Aorta (tissue), 5 donors: Measurements from ENCODE around the gene PRKACG. TPM values are rescaled to one million over a fixed set of nuclear protein-coding genes. Genes with fewer than 3 reads are reported as not detected.

Source experiments
- ATAC-seq: fragments of 200-7000 bp; cut with Tn5 transposase; one replicate; pipeline ENCODE4 v1.9.1; 2022; ENCODE audit warnings: moderate library complexity; ENCODE audit not compliant: low FRiP score
- DNase-seq, 2 donors: peaks; one replicate each; pipeline ENCODE4 v3.0.0-alpha.2; 2020
- H3K27ac ChIP-seq, 2 donors: one replicate each; pipeline ENCODE4 v1.5.1; 2013; ENCODE audit warnings: low read length in 2 of 2, mild to moderate bottlenecking in 2 of 2, moderate library complexity in 2 of 2, control low read depth in 1 of 2, inconsistent platforms in 1 of 2, low read depth in 1 of 2
- H3K27me3 ChIP-seq, 2 donors: one replicate each; pipeline ENCODE4 v1.6.1; 2013; ENCODE audit warnings: control low read depth in 1 of 2, low read length in 1 of 2, mild to moderate bottlenecking in 1 of 2, moderate library complexity in 1 of 2; ENCODE audit not compliant: insufficient read depth in 2 of 2, control insufficient read depth in 1 of 2
- H3K36me3 ChIP-seq, 2 donors: one replicate each; pipeline ENCODE4 v1.6.1; 2013; ENCODE audit warnings: control low read depth in 1 of 2, low read length in 1 of 2, mild to moderate bottlenecking in 1 of 2; ENCODE audit not compliant: insufficient read depth in 2 of 2, control insufficient read depth in 1 of 2
- H3K4me1 ChIP-seq, 2 donors: one replicate each; pipeline ENCODE4 v1.6.1; 2013; ENCODE audit warnings: low read length in 2 of 2, control low read depth in 1 of 2, mild to moderate bottlenecking in 1 of 2, moderate library complexity in 1 of 2; ENCODE audit not compliant: insufficient read depth in 2 of 2, control insufficient read depth in 1 of 2
- H3K4me3 ChIP-seq, 2 donors: one replicate each; pipeline ENCODE4 v1.5.1; 2013; ENCODE audit warnings: low read length in 2 of 2, control low read depth in 1 of 2, mild to moderate bottlenecking in 1 of 2
- H3K9me3 ChIP-seq: one replicate; pipeline ENCODE4 v1.6.1; 2013; ENCODE audit warnings: mild to moderate bottlenecking, low read length; ENCODE audit not compliant: control insufficient read depth
- WGBS, 2 donors: extraction: QIAGEN DNeasy Blood & Tissue Kit; methylation state at CpG; one replicate each; pipeline ENCODE4 v1.1.7; 2013; 5-methylcytosine and 5-hydroxymethylcytosine counted together
- intact Hi-C, 2 donors: fragments of 100-400 bp; cut with DNase I; formaldehyde crosslinking; loops; one replicate each; pipeline versions ENCODE4 v1.14.2 to v1.15.0; 2022
- polyA plus RNA-seq, 2 donors: library from polyadenylated mRNA; stranded (reverse); fragments of 200-250 nt; gene quantifications; one replicate each; pipeline ENCODE4 v1.2.3, GENCODE V29; 2013
- total RNA-seq, 2 donors: library from RNA; stranded (reverse); fragmentation: NEBNext Ultra II Directional; extraction: Animal tissue kit (Norgen Biotek cat#: 25700); gene quantifications; one replicate each; pipeline ENCODE4 v1.2.1, GENCODE V29; 2021
- donor health status: healthy with polysubstance abuse.
- donor health status: Bipolar disorder and iron deficiency.
- donor health status: DM: no; HTN: no; CAD: no.
- donor health status: DM: no; HTN: no; CAD: no.
- donor health status: DM: yes; HTN: yes; CAD: no.

Gene PRKACG
- total and polyA plus RNA-seq, 4 donors = not detected

DNA sequence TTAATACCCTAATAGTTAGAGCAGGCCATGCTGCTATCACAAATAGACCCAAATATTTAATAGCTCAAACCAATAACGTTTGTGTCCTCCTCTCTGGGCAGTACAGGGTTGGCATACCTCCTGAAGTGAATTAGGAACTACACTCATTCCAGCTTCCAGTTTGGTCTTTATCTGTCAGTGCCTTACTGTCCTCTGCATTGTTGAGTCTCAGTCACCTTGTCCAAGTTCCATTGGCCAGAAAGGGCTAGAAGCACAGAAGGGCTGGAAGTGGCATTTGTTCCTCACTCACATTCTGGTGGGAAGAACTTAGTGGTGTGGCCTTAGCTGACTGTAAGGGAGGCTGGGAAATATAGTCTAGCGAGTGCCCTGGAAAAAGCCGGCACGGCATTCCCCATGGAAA, 32.8 kb upstream of the PRKACG start:
- Histone ChIP-seq H3K4me1 (no peaks in the 10 kb centered on the region), H3K27ac (no peak overlapping the region), H3K27me3 (no peaks in the 10 kb centered on the region), H3K9me3 (no peaks in the 10 kb centered on the region), H3K4me3 (no peak overlapping the region), H3K36me3 (no peaks in the 10 kb centered on the region)
- intact Hi-C loops = loop anchor here in 1 of 2 donors (10.0 kb wide), 1 partner anchor 328 kb away; no protein-coding TSS in a partner anchor
- 45 to 51% methylated on average over 4 of the region's 4 CpGs for WGBS, 2 donors
- ATAC-seq (no peak), DNase-seq (no peak)

DNA sequence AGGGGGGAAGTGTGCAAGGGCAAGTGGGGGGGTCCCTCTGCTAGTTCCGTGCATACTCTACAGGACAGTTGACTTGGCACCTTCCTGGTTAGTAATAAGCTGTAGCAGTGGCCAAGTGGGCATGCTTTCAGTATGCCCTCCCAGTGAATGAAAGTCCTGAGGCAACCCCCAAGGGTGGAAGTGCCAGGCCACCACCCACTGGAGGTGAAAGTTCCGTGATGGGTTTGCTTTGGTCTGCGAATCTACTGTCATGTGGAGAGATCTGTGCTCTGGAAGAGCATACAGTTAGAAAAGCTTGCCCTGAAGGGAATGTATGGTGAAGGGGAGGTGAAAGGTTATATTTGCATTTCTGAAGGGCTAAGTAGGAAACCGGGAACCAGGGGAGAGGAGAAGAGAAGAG, 31.9 kb upstream of the PRKACG start:
- intact Hi-C loops = loop anchor here in 1 of 2 donors (10.0 kb wide), 1 partner anchor 329 kb away; no protein-coding TSS in a partner anchor
- H3K27me3 ChIP-seq = no peaks in the 10 kb centered on the region
- WGBS, 2 donors = 76 to 78% methylated on average over 4 of the region's 4 CpGs
- no peak for DNase-seq
- H3K9me3 ChIP-seq = no peaks in the 10 kb centered on the region
- no peaks in the 10 kb centered on the region for H3K36me3 ChIP-seq
- no peak overlapping the region for H3K27ac ChIP-seq
- no peak for ATAC-seq
- H3K4me1 ChIP-seq = no peaks in the 10 kb centered on the region
- H3K4me3 ChIP-seq = no peak overlapping the region

DNA sequence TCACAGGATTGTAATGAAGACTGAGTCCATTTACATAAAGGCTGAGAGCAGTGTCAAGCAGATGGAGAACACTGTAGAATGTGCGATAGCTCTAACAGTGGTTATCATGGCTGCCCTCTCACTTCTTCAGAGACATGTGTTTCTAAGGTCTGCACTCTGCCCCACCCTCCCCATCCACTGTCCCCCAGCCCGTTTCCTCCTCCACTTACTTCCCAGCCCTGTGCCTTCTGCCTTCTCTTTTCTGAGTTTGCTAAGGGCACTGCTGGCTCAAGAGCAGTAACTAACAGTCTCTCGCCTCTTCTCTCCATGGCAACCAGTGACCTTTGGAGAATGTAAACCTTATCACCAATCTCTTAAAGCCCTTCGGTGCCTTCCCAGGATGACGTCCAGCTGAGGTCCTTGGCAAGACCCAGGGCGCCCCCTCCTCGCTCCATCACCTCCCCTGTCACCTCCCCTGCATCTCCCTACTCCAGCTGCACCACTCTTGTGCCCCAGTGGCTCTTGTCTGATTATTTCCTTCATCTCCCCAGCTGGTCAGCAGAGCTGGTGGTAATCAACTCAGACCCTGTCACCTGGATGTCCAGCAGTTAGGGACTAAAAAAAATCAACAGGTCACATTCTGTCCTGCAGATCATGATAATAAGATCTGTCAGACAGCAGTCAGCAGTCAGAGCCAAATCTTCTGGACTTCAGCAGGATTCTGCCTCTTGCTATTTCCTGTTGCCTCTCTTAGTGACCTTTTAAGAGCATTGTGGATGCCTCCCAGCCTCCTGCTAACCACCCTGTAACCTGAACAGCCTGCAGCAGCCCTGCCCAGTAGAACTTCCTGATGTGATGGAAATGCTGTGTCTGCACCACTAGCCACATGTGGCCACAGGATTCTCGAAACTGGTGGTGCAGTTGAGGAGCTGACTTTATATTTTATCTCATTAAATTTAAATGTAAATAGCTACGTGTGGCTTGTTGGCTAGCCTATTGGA, 30.6 kb upstream of the PRKACG start:
- H3K27ac ChIP-seq = no peak overlapping the region
- H3K4me1 ChIP-seq = no peaks in the 10 kb centered on the region
- no peak for DNase-seq
- no peak overlapping the region for H3K4me3 ChIP-seq
- intact Hi-C loops = loop anchor here in 1 of 2 donors (10.0 kb wide), 1 partner anchor 330 kb away; no protein-coding TSS in a partner anchor
- WGBS, 2 donors = 69 to 80% methylated on average over 9 of the region's 9 CpGs
- H3K27me3 ChIP-seq = no peaks in the 10 kb centered on the region
- ATAC-seq = no peak
- no peaks in the 10 kb centered on the region for H3K9me3 ChIP-seq
- H3K36me3 ChIP-seq = no peaks in the 10 kb centered on the region

DNA sequence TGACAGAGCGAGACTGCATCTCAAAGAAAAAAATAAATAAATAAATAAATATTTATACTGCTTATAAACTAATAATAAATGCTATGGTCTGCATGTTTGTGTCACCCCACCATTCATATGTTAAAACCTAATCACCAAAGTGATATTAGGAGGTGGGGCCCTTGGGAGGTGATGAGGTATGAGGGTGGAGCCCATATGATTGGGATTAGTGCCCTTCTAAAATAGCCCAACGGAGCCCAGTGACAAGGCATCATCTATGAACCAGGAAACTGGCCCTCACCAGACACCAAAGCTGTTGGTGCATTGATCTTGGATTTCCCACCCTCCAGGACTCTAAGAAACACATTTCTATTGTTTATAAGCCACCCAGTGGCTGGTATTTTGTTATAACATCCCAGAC, 26.7 kb upstream of the PRKACG start:
- Histone ChIP-seq H3K27me3 (no peaks in the 10 kb centered on the region), H3K36me3 (no peaks in the 10 kb centered on the region), H3K4me3 (no peak overlapping the region), H3K4me1 (no peaks in the 10 kb centered on the region), H3K27ac (no peak overlapping the region), H3K9me3 (no peaks in the 10 kb centered on the region)
- DNase-seq = no peak
- WGBS, 2 donors = 94 to 95% methylated on average over 2 of the region's 2 CpGs
- no peak for ATAC-seq
- intact Hi-C loops = loop anchor here in 1 of 2 donors (10.0 kb wide), 1 partner anchor 334 kb away; no protein-coding TSS in a partner anchor

DNA sequence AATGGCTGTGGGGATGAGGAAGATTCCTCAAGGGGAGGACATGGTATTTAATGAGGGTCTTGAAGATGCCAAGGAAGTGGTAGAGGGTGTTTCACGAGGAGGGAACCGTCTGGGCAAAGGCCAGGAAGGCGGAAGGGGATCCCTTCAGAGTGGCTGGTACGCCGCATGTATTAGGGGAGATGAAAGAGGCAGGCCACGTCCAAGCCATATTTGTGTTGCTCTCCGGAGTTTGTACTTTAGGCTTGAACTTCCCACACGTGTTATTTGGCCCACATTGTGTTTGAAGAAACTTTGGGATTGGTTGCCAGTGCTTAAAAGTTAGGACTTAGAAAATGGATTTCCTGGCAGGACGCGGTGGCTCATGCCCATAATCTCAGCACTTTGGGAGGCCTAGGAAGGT, 22.9 kb upstream of the PRKACG start:
- DNase-seq (no peak), ATAC-seq (no peak)
- no peak overlapping the region for H3K4me3 ChIP-seq
- no peaks in the 10 kb centered on the region for H3K36me3 ChIP-seq
- H3K9me3 ChIP-seq = no peaks in the 10 kb centered on the region
- H3K4me1 ChIP-seq = no peaks in the 10 kb centered on the region
- no peak overlapping the region for H3K27ac ChIP-seq
- 47 to 52% methylated on average over 10 of the region's 10 CpGs for WGBS, 2 donors
- intact Hi-C loops = loop anchor here in 1 of 2 donors (10.0 kb wide), 1 partner anchor 358 kb away; no protein-coding TSS in a partner anchor
- no peaks in the 10 kb centered on the region for H3K27me3 ChIP-seq

DNA sequence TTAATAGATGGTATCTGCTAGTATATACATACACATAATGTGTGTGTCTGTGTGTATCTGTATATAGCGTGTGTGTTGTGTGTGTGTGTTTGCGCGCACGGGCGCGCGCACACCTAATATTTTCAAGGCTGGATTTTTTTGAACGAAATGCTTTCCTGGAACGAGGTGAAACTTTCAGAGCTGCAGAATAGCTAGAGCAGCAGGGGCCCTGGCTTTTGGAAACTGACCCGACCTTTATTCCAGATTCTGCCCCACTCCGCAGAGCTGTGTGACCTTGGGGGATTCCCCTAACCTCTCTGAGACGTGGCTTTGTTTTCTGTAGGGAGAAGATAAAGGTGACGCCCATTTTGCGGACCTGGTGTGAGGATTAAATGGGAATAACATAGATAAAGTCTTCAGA, 22.4 kb upstream of the PRKACG start:
- no peak for ATAC-seq
- Histone ChIP-seq H3K4me3 (peak overlapping the region; percentile 33 to 91), H3K9me3 (no peaks in the 10 kb centered on the region), H3K27me3 (no peaks in the 10 kb centered on the region), H3K36me3 (no peaks in the 10 kb centered on the region), H3K27ac (peak overlapping the region in 1 of 2 donors; percentile 19), H3K4me1 (no peaks in the 10 kb centered on the region)
- intact Hi-C loops = loop anchor here in 1 of 2 donors (10.0 kb wide), 1 partner anchor 358 kb away; no protein-coding TSS in a partner anchor
- 7 to 9% methylated on average over 14 of the region's 14 CpGs for WGBS, 2 donors
- no peak for DNase-seq

DNA sequence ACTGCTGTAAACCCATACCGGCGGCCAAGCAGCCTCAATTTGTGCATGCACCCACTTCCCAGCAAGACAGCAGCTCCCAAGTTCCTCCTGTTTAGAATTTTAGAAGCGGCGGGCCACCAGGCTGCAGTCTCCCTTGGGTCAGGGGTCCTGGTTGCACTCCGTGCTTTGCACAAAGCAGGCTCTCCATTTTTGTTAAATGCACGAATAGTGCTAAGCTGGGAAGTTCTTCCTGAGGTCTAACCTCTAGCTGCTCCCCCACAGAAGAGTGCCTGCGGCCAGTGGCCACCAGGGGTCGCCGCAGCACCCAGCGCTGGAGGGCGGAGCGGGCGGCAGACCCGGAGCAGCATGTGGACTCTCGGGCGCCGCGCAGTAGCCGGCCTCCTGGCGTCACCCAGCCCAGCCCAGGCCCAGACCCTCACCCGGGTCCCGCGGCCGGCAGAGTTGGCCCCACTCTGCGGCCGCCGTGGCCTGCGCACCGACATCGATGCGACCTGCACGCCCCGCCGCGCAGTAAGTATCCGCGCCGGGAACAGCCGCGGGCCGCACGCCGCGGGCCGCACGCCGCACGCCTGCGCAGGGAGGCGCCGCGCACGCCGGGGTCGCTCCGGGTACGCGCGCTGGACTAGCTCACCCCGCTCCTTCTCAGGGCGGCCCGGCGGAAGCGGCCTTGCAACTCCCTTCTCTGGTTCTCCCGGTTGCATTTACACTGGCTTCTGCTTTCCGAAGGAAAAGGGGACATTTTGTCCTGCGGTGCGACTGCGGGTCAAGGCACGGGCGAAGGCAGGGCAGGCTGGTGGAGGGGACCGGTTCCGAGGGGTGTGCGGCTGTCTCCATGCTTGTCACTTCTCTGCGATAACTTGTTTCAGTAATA, 21.8 kb upstream of the PRKACG start, which contains the start of gene FXN:
TSS of gene FXN (plus strand) at position 315 of the 871 bp plus-strand sequence. CDS start at position 346, 31 bp downstream.
- DNase-seq (peak; percentile 86 to 93), ATAC-seq (peak; percentile 97)
- intact Hi-C loops = loop anchor here in 1 of 2 donors (10.0 kb wide), 1 partner anchor 359 kb away; no protein-coding TSS in a partner anchor
- WGBS, 2 donors = 1% methylated on average over 60 to 75 of the region's 75 CpGs
- no peaks in the 10 kb centered on the region for H3K36me3 ChIP-seq
- H3K27ac ChIP-seq = peak within 1 kb of the TSS in 1 of 2 donors; percentile 68
- H3K27me3 ChIP-seq = no peaks in the 10 kb centered on the region
- H3K4me1 ChIP-seq = no peaks in the 10 kb centered on the region
- H3K4me3 ChIP-seq = peak within 1 kb of the TSS; percentile 33 to 91
- no peaks in the 10 kb centered on the region for H3K9me3 ChIP-seq

DNA sequence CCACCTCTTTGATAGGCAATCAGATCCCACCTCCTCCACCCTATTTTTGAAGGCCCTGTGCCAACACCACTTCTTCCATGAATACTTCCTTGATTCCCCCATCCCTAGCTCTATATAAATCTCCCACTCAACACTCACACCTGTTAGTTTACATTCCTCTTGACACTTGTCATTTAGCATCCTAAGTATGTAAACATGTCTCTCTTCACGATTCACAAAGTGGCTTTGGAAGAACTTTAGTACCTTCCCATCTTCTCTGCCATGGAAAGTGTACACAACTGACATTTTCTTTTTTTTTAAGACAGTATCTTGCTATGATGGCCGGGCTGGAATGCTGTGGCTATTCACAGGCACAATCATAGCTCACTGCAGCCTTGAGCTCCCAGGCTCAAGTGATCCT, 20.2 kb upstream of the PRKACG start:
- Histone ChIP-seq H3K27ac (no peak overlapping the region), H3K9me3 (no peaks in the 10 kb centered on the region), H3K36me3 (no peaks in the 10 kb centered on the region), H3K4me1 (no peaks in the 10 kb centered on the region), H3K27me3 (no peaks in the 10 kb centered on the region), H3K4me3 (no peak overlapping the region)
- 64 to 65% methylated on average over 2 of the region's 2 CpGs for WGBS, 2 donors
- no peak for ATAC-seq
- no peak for DNase-seq
- intact Hi-C loops = loop anchor here in 1 of 2 donors (10.0 kb wide), 1 partner anchor 361 kb away; no protein-coding TSS in a partner anchor
